OCI-LY7 (cell line): Measurements from ENCODE around the gene SEMG1. TPM values are rescaled to one million over a fixed set of nuclear protein-coding genes. Genes with fewer than 3 reads are reported as not detected.

ENCODE experiments used
- BruUV-seq: library from RNA; stranded (reverse); fragments of 400-500 nt; replicated peaks from 2 replicates; lab custom pipeline; 2021; lab: Mats Ljungman, UMichigan
- CTCF ChIA-PET: fragments of 300-600 bp; sonication (Branson Sonifier 250); formaldehyde crosslinking; loops from one replicate; lab custom pipeline; 2022; ENCODE audit warnings: antibody characterized with exemption; ENCODE audit not compliant: unreplicated experiment; lab: Charles Lee
- POLR2A ChIA-PET: fragments of 300-600 bp; sonication (Branson Sonifier 250); formaldehyde crosslinking; loops from one replicate; lab custom pipeline; 2022; ENCODE audit warnings: antibody characterized with exemption; lab: Charles Lee
- DNase-seq: peaks from one replicate; pipeline ENCODE4 v3.0.0-alpha.2; 2015; ENCODE audit warnings: low spot score
- H2AFZ ChIP-seq: fragments of 200-600 bp; sonication (generic), shearing (Covaris generic); 2 replicates; pipeline ENCODE4 v1.6.1; 2014; ENCODE audit warnings: mild to moderate bottlenecking, antibody characterized with exemption, low read length, moderate library complexity
- H3K27ac ChIP-seq: fragments of 200-600 bp; sonication (generic); 2 replicates; pipeline ENCODE4 v1.5.1; 2014; ENCODE audit warnings: mixed run types, low read depth, mild to moderate bottlenecking, moderate library complexity, low read length, inconsistent platforms; ENCODE audit not compliant: poor library complexity, severe bottlenecking
- H3K36me3 ChIP-seq: fragments of 200-600 bp; sonication (generic); 2 replicates; pipeline ENCODE4 v1.6.1; 2014; ENCODE audit warnings: mild to moderate bottlenecking, antibody characterized with exemption, low read length, moderate library complexity, mixed read lengths; ENCODE audit not compliant: insufficient read depth
- H3K4me1 ChIP-seq: fragments of 200-600 bp; sonication (generic); 2 replicates; pipeline ENCODE4 v1.5.1; 2014; ENCODE audit warnings: mild to moderate bottlenecking, low read length; ENCODE audit not compliant: insufficient read depth, poor library complexity, severe bottlenecking
- H3K4me2 ChIP-seq: fragments of 200-600 bp; sonication (generic); 2 replicates; pipeline ENCODE4 v1.6.1; 2014; ENCODE audit warnings: mild to moderate bottlenecking, low read length
- H3K4me3 ChIP-seq: fragments of 200-600 bp; sonication (generic); 2 replicates; pipeline ENCODE4 v1.5.1; 2014; ENCODE audit warnings: mild to moderate bottlenecking, low read depth, low read length; ENCODE audit not compliant: poor library complexity, severe bottlenecking
- H3K79me2 ChIP-seq: fragments of 200-600 bp; sonication (generic); 2 replicates; pipeline ENCODE4 v1.6.1; 2016; ENCODE audit warnings: low read depth, mild to moderate bottlenecking, low read length, moderate library complexity, mixed read lengths; ENCODE audit not compliant: insufficient read depth
- H3K9me2 ChIP-seq: fragments of 200-600 bp; sonication (generic); 2 replicates; pipeline ENCODE4 v1.6.1; 2016; ENCODE audit warnings: mild to moderate bottlenecking, low read length, mixed read lengths; ENCODE audit not compliant: insufficient read depth
- H3K9me3 ChIP-seq: fragments of 200-600 bp; sonication (generic); 2 replicates; pipeline ENCODE4 v1.6.1; 2014; ENCODE audit warnings: mild to moderate bottlenecking, mixed run types, low read length, mixed read lengths
- H4K20me1 ChIP-seq: fragments of 200-600 bp; sonication (generic); 2 replicates; pipeline ENCODE4 v1.6.1; 2014; ENCODE audit warnings: mild to moderate bottlenecking, antibody characterized with exemption, low read length, moderate library complexity, mixed read lengths; ENCODE audit not compliant: insufficient read depth
- EZH2phosphoT487 ChIP-seq: fragments of 200-600 bp; sonication (generic); IDR thresholded peaks from 2 replicates; pipeline ENCODE4 v1.6.1; 2018; ENCODE audit warnings: low read depth, borderline replicate concordance, mild to moderate bottlenecking, mixed run types, antibody characterized with exemption, low read length, moderate library complexity, mixed read lengths
- intact Hi-C: fragments of 100-400 bp; cut with micrococcal nuclease; formaldehyde crosslinking; loops from one replicate; pipeline ENCODE4 v1.10.0; 2022; ENCODE audit not compliant: unreplicated experiment
- total RNA-seq, 2 experiments: library from RNA; depleted of rRNA in 1 of 2; stranded (reverse); fragments of >200 nt in 1 of 2; shearing (Covaris generic) in 1 of 2; gene quantifications; 2 replicates each; pipeline ENCODE4 v1.2.3, GENCODE V29; 2014 to 2022
- TF ChIP-seq, protein P1 (sequence below): fragments of 200-600 bp; sonication (generic); conservative IDR thresholded peaks from 2 replicates; pipeline ENCODE4 v1.5.1; 2014; ENCODE audit warnings: mild to moderate bottlenecking, antibody characterized with exemption, low read length, moderate library complexity, mixed read lengths

SEMG1 gene
- total RNA-seq, 2 experiments from 2014 or later: not detected

DNA sequence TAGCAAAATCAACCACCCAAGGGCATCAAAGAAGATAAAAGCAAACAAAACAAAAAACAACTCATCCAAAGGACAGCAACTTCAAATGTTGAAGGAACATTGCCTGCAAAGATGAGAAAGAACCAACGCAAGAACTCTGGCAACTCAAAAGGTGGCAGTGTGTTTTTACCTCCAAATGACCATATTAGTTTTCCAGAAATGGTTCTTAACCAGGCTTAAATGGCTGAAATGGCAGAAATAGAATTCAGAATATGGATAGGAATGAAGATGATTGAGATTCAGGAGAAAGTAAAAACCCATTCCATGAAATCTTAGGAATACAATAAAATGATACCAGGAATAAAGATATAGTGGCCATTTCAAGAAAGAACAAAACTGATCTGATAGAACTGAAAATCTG, 41.9 kb upstream of the SEMG1 start:
- Histone ChIP-seq H3K4me1 (no peaks in the 10 kb centered on the region), H3K36me3 (no peaks in the 10 kb centered on the region), H3K27ac (no peak overlapping the region), H4K20me1 (no peaks in the 10 kb centered on the region), H3K4me3 (no peak overlapping the region), H3K9me2 (no peaks in the 10 kb centered on the region), H3K4me2 (no peak overlapping the region), H3K9me3 (no peaks in the 10 kb centered on the region), H3K79me2 (no peaks in the 10 kb centered on the region), H2AFZ (no peak overlapping the region)
- ChIA-PET CTCF (no interaction called here), POLR2A (no interaction called here)
- BruUV-seq: no TSS peak
- intact Hi-C loops: no loop called here
- no peak for TF ChIP-seq EZH2phosphoT487
- TF ChIP-seq, protein P1, sequence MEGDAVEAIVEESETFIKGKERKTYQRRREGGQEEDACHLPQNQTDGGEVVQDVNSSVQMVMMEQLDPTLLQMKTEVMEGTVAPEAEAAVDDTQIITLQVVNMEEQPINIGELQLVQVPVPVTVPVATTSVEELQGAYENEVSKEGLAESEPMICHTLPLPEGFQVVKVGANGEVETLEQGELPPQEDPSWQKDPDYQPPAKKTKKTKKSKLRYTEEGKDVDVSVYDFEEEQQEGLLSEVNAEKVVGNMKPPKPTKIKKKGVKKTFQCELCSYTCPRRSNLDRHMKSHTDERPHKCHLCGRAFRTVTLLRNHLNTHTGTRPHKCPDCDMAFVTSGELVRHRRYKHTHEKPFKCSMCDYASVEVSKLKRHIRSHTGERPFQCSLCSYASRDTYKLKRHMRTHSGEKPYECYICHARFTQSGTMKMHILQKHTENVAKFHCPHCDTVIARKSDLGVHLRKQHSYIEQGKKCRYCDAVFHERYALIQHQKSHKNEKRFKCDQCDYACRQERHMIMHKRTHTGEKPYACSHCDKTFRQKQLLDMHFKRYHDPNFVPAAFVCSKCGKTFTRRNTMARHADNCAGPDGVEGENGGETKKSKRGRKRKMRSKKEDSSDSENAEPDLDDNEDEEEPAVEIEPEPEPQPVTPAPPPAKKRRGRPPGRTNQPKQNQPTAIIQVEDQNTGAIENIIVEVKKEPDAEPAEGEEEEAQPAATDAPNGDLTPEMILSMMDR: no peak
- DNase-seq: no peak

DNA sequence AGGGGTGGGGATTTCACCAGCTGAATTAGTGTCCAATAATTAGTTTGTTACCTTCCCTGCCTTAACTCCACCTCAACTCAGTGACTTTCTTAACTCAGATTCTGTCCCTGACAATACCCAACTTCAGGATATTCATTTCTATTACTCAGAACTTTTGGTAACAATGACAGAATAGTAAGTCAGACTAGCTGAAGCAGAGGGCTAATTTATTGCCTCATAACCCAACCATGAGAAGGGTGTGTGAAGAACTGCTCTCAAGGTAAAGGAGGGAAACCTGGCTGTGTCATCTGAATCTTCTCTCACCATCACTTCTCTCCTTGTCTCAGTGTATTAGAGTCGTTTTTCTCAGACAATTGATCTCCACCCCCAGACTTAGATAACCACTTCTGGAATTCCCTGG, 33.3 kb upstream of the SEMG1 start:
- POLR2A ChIA-PET: no interaction called here
- no TSS peak for BruUV-seq

More for the DNA sequence above, 33.3 kb upstream of the SEMG1 start:
- no peaks in the 10 kb centered on the region for H3K9me2 ChIP-seq
- CTCF ChIA-PET: no interaction called here
- no peaks in the 10 kb centered on the region for H3K4me1 ChIP-seq
- H3K4me2 ChIP-seq: no peak overlapping the region
- TF ChIP-seq, protein P1: no peak
- intact Hi-C loops: no loop called here
- H3K27ac ChIP-seq: no peak overlapping the region
- no peaks in the 10 kb centered on the region for H3K36me3 ChIP-seq
- no peak overlapping the region for H2AFZ ChIP-seq
- no peak overlapping the region for H3K4me3 ChIP-seq
- no peaks in the 10 kb centered on the region for H4K20me1 ChIP-seq
- H3K9me3 ChIP-seq: no peaks in the 10 kb centered on the region
- DNase-seq: no peak
- H3K79me2 ChIP-seq: no peaks in the 10 kb centered on the region
